ENCODE results near the gene PSEN1. TPM values are rescaled to one million over a fixed set of nuclear protein-coding genes. Genes with fewer than 3 reads are reported as not detected.

Gene PSEN1
- total RNA-seq, 4 donors from 2014 or later: 40.1 to 54.6 (median 45.9) TPM

- WGBS, 2 donors (ENCODE audit: low coverage in 1 of 2): 87 to 89% methylated on average over 7 to 8 of the region's 23 CpGs
- H3K4me3 ChIP-seq: no peak overlapping the region
- H3K36me3 ChIP-seq: peaks cover 0 to 88% of the 10 kb centered on the region in 2 donors
- H3K9me3 ChIP-seq: no peaks in the 10 kb centered on the region
- no peak for TF ChIP-seq EP300 (IDR thresholded peaks at IDR 0.05)
- TF ChIP-seq, protein P1, sequence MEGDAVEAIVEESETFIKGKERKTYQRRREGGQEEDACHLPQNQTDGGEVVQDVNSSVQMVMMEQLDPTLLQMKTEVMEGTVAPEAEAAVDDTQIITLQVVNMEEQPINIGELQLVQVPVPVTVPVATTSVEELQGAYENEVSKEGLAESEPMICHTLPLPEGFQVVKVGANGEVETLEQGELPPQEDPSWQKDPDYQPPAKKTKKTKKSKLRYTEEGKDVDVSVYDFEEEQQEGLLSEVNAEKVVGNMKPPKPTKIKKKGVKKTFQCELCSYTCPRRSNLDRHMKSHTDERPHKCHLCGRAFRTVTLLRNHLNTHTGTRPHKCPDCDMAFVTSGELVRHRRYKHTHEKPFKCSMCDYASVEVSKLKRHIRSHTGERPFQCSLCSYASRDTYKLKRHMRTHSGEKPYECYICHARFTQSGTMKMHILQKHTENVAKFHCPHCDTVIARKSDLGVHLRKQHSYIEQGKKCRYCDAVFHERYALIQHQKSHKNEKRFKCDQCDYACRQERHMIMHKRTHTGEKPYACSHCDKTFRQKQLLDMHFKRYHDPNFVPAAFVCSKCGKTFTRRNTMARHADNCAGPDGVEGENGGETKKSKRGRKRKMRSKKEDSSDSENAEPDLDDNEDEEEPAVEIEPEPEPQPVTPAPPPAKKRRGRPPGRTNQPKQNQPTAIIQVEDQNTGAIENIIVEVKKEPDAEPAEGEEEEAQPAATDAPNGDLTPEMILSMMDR (IDR thresholded peaks at IDR 0.05): no peak
- no peak for TF ChIP-seq POLR2AphosphoS5 (IDR thresholded peaks at IDR 0.05)
- no peak for TF ChIP-seq POLR2A (IDR thresholded peaks at IDR 0.05)
- H3K27ac ChIP-seq: no peak overlapping the region
- no peak for ATAC-seq
- no peaks in the 10 kb centered on the region for H3K27me3 ChIP-seq
- peaks cover 0 to 4% (median 1%) of the 10 kb centered on the region in 3 donors for H3K4me1 ChIP-seq
Observed at GRCh38 chr14:73264080-73264884, 128.0 kb downstream of the PSEN1 start.

DNA sequence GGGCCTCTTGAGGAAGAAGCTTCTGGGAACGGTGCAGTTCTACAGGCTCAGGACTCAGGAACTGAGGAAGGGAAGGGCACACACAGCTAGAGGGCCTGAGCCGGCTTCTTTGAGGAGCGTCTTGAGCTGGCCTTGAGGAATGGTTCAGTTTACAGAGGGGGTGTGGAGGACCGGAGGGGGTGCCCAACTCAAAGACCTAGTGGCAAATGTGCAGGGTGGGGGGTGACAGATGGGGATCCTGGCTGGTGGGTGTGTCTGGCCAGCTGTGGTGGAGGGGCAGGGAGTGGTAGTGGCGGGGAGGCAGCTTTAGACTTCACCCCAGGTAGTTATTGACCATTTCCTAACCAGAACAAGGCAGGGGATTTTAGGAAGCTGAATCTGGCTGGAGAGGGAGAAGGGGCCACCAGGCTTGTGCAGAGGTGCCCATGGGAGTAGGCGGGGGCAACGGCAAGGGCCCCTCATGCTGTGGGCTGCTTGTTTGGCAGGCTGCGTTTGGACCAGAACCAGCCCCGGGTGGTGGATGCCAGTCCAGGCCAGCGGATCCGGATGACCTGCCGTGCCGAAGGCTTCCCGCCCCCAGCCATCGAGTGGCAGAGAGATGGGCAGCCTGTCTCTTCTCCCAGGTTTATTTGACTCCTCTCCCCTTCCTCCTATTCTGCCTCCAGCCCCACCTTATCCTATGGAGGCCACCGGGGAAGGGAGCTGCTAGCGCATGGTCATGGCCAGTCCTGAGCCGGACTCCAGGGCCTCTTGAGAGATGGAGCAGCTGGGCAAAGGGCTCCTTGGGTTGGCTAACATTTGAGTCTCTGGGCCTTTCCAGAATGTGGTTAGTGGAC lies 128.8 kb downstream of the PSEN1 start:
- Histone ChIP-seq H3K9me3 (no peaks in the 10 kb centered on the region), H3K36me3 (peaks cover 0 to 80% of the 10 kb centered on the region in 2 donors), H3K4me1 (peaks cover 0 to 12% (median 6%) of the 10 kb centered on the region in 3 donors), H3K27me3 (no peaks in the 10 kb centered on the region), H3K4me3 (no peak overlapping the region), H3K27ac (no peak overlapping the region)
- ATAC-seq: no peak
- WGBS, 2 donors (ENCODE audit: low coverage in 1 of 2): 60 to 96% methylated on average over 4 of the region's 18 CpGs
- TF ChIP-seq, protein P1 (IDR thresholded peaks at IDR 0.05): no peak
- TF ChIP-seq POLR2A (IDR thresholded peaks at IDR 0.05) (no peak), POLR2AphosphoS5 (IDR thresholded peaks at IDR 0.05) (no peak), EP300 (IDR thresholded peaks at IDR 0.05) (no peak)

DNA sequence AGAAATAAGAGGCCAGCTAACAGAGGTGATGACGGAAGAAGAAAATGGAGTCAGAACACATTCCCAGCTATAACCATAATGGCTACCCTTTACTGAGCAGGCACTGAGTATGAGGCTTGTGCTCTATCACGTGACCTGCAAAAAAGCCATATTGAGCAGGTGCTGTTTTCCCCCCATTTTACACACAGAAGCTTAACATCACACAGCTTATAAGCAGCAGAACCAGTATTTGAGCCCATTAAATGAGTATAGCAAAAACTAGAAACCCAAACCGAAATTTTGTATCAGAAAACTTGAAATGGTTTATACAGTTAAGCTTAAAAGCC lies 129.4 kb downstream of the PSEN1 start:
- no peak for ATAC-seq
- H3K9me3 ChIP-seq: no peaks in the 10 kb centered on the region
- H3K27ac ChIP-seq: no peak overlapping the region
- WGBS, 2 donors (ENCODE audit: low coverage in 1 of 2): 82 to 88% methylated on average over 3 of the region's 3 CpGs
- TF ChIP-seq EP300 (IDR thresholded peaks at IDR 0.05): no peak
- TF ChIP-seq POLR2A (IDR thresholded peaks at IDR 0.05): no peak
- TF ChIP-seq POLR2AphosphoS5 (IDR thresholded peaks at IDR 0.05): no peak
- TF ChIP-seq, protein P1 (IDR thresholded peaks at IDR 0.05): no peak
- H3K4me3 ChIP-seq: no peak overlapping the region
- H3K27me3 ChIP-seq: no peaks in the 10 kb centered on the region
- peaks cover 0 to 76% of the 10 kb centered on the region in 2 donors for H3K36me3 ChIP-seq
- H3K4me1 ChIP-seq: peaks cover 0 to 17% (median 6%) of the 10 kb centered on the region in 3 donors

- Histone ChIP-seq H3K4me1 (peaks cover 0 to 17% (median 6%) of the 10 kb centered on the region in 3 donors), H3K4me3 (no peak overlapping the region), H3K9me3 (no peaks in the 10 kb centered on the region), H3K27me3 (no peaks in the 10 kb centered on the region), H3K27ac (no peak overlapping the region), H3K36me3 (peaks cover 0 to 70% of the 10 kb centered on the region in 2 donors)
- TF ChIP-seq POLR2AphosphoS5 (IDR thresholded peaks at IDR 0.05) (no peak), EP300 (IDR thresholded peaks at IDR 0.05) (no peak), POLR2A (IDR thresholded peaks at IDR 0.05) (no peak)
- TF ChIP-seq, protein P1 (IDR thresholded peaks at IDR 0.05): no peak
- no CpG with 5 or more reads among the region's 7 CpGs for WGBS, 2 donors (ENCODE audit: low coverage in 1 of 2)
- no peak for ATAC-seq
Observed at GRCh38 chr14:73266317-73266716, 130.0 kb downstream of the PSEN1 start.

Measured in gastroesophageal sphincter (tissue), 4 donors.